HL-60/S4 treated with phorbol 12-myristate 13-acetate at 8.2 ng/mL for 4 days and 3 days (cell line): Measurements from ENCODE around the gene ZNF746.

ENCODE experiments used
- in situ Hi-C: fragments of 300-500 bp; cut with MboI; formaldehyde crosslinking; loops from 2 replicates; pipeline ENCODE4 v1.15.0; 2022; ENCODE audit warnings: low sequenced_read_pairs

ZNF746 gene

DNA sequence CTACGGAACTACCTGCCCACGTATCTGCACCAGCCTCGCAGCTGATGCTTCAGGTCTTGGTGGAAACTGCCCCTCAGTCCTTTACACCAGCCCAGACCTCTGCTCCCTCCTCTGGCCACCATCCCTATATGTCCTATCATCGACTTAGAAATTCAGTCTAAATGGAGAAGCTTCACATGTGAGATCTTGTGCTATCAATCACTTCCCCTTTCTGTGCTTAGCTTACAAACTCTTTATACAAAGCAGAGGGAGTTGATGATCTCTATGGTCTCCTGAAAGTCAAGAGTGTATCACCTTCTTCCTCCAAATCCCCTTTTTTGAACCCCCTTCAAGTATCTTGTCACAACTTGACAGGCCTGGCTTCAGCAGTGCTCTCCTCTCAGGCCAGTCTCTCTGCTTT is 67.4 kb downstream of the ZNF746 start:
- in situ Hi-C loops: no loop called here

DNA sequence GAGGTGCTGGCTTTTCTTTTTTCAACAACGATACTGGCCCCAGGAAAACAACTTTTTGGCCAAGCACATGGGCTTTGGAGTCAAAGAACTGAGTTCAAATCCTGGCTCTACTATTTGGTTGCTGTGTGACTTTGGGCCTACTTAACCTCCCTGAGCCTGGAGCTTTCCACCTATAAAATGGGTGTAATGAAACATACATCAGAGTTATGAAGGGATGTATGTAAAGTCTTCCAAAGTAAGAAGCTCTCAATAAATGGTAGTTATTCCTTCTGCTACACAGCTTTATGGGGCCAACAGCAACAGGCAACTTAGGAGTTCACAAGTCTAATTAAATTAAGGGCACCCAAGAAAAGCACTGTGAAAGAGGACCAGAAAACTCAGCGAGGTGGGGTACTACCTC is 69.7 kb downstream of the ZNF746 start:
- in situ Hi-C loops: no loop called here

DNA sequence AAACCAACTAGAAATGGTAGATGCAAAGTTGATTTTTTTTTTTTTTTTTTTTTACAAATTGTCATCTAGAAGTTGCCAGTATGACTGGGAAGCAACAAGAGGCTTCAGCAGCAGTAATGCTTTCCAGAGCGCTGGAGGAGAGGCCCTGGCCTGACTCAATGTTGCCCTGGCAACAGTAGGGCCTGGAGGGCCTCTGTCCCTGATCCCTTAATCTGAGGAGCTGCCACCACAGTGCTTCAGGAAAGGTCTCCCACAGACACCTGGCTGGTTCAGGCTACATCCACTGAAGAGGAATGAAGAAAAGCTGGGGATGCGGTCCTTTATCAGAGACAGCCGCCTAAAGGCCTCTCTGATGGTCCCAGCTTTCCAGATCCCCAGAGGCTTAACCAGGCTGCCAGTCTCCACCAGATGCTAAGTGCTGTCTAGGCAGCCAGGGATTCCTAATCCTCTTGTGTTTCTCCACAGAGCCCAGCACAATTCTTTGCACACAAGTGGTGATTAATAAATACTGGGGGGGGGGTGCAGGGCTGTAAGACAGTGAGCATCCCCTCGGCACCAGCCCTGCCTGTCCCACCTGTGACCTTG is 70.4 kb downstream of the ZNF746 start:
- in situ Hi-C loops: no loop called here

DNA sequence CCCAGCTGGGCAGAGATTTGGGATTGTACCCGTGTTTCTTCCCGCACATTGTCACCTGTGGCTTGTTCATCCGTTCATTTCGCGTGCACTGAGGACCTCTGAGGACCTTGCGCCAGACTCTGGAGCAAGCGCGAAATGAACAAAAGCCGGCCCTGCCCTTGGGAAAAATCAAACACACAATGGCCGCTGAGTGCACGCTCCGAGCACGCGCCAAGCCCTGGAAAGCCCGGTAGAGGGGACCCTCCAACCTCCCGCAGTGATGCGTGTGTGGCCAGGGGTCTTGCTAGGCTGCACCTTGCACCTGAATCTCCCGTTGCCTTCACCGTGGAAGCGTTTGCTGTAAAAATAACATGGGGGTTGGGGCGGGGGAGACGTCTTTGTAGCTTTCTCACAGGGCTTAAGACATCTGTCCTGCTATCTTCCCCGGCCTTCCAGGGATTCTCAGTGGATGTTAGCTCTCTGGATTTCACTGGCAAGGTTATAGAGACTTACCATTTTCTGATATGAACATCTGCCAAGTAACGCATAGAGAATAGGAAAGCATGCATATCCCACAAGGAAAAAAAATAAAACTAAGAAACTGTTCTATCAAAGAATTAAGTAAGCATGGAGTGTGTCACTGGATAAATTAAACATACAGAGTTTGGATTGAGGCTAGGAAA is 74.0 kb downstream of the ZNF746 start:
- in situ Hi-C loops: no loop called here

DNA sequence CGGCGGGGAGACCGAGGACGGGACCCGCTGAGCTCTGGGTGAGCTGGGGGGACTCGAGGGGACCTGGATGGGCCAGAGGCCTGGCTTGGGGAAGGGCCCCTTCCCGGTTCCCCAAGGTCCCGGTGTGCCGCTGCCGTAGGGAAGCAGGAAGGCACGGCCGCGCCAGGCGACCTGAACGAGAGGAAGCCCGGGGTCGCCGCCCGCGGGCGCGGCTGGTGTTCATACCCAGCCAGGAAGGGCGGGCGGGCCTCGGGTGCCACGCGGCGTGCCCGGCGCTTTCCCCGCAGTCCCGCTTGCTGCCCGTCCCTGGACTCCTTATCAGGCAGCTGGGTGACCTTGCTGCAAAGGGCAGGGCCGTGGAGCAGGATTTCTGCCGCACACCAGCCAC is 74.7 kb downstream of the ZNF746 start:
- in situ Hi-C loops: no loop called here
